Glutamatergic neuron (in vitro differentiated cells): Measurements from ENCODE around the gene MSANTD3. TPM values are rescaled to one million over a fixed set of nuclear protein-coding genes. Genes with fewer than 3 reads are reported as not detected.

Experiments used
- DNase-seq: peaks from one replicate; pipeline ENCODE4 v3.0.0; 2022
- H3K27ac Mint-ChIP-seq: one replicate; pipeline ENCODE4 v1.8.0; 2020; ENCODE audit warnings: mild to moderate bottlenecking, mixed read lengths, inconsistent platforms; ENCODE audit not compliant: unreplicated experiment
- H3K27me3 Mint-ChIP-seq: one replicate; pipeline ENCODE4 v1.8.0; 2020; ENCODE audit warnings: mild to moderate bottlenecking, moderate library complexity, mixed read lengths, inconsistent platforms; ENCODE audit not compliant: unreplicated experiment
- H3K36me3 Mint-ChIP-seq: one replicate; pipeline ENCODE4 v1.8.0; 2020; ENCODE audit warnings: mild to moderate bottlenecking, mixed read lengths, inconsistent platforms; ENCODE audit not compliant: unreplicated experiment
- H3K4me1 Mint-ChIP-seq: one replicate; pipeline ENCODE4 v1.8.0; 2020; ENCODE audit warnings: mild to moderate bottlenecking, low read depth, mixed read lengths, inconsistent platforms; ENCODE audit not compliant: unreplicated experiment
- H3K4me3 Mint-ChIP-seq: one replicate; pipeline ENCODE4 v1.8.0; 2020; ENCODE audit warnings: mild to moderate bottlenecking, mixed read lengths, inconsistent platforms; ENCODE audit not compliant: unreplicated experiment
- H3K9me3 Mint-ChIP-seq: one replicate; pipeline ENCODE4 v1.8.0; 2020; ENCODE audit warnings: mild to moderate bottlenecking, moderate library complexity, mixed read lengths, inconsistent platforms; ENCODE audit not compliant: unreplicated experiment
- total RNA-seq: library from RNA; stranded (reverse); fragmentation: NEBNext Ultra II Directional; extraction: Animal tissue kit (Norgen Biotek cat#: 25700); gene quantifications from one replicate; pipeline ENCODE4 v1.2.1, GENCODE V29; 2021; ENCODE audit not compliant: unreplicated experiment
- TF ChIP-seq, protein P1 (sequence below): fragments of 200-600 bp; sonication (generic); IDR thresholded peaks from one replicate; pipeline ENCODE4 v1.5.0; 2021; ENCODE audit not compliant: partially characterized antibody, unreplicated experiment

The MSANTD3 gene
- total RNA-seq, 1 donor from 2014 or later: 49.3 TPM

DNA sequence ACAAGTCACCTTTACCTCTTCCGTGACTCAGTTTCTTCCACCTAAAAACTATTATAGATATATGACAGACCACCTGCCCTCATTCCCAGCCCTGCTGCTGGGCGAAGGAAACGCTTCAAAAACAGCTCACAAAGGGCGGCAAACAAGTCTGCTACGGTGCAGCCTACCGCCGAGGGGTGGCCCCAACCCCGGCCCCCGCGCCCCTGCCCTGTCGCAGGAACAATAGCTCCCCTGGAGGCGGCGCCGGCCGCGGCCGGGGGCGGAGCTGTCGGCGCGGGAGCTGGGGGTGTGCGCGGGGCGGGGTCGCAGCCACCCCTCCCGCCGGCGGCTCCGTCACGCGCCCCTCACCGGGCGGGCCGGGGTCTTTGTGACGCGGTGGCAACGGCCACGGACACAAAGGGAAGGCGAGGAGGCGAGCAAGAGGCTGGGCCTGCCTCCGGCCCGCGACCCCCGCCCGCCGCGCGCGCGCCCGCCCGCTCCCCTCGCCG lies 45.9 kb downstream of the MSANTD3 start, which contains the start of gene TMEFF1:
TSS of gene TMEFF1 (plus strand) at position 362 of the 488 bp plus-strand sequence. CDS start 396 bp downstream, outside the sequence.
- Mint-ChIP-seq H3K36me3 (peaks cover 9% of the 10 kb centered on the region), H3K4me1 (peaks cover 21% of the 10 kb centered on the region), H3K27me3 (peaks cover 12% of the 10 kb centered on the region), H3K9me3 (peaks cover 17% of the 10 kb centered on the region), H3K4me3 (peak within 1 kb of the TSS; percentile 100), H3K27ac (peak within 1 kb of the TSS; percentile 99)
- TF ChIP-seq, protein P1, sequence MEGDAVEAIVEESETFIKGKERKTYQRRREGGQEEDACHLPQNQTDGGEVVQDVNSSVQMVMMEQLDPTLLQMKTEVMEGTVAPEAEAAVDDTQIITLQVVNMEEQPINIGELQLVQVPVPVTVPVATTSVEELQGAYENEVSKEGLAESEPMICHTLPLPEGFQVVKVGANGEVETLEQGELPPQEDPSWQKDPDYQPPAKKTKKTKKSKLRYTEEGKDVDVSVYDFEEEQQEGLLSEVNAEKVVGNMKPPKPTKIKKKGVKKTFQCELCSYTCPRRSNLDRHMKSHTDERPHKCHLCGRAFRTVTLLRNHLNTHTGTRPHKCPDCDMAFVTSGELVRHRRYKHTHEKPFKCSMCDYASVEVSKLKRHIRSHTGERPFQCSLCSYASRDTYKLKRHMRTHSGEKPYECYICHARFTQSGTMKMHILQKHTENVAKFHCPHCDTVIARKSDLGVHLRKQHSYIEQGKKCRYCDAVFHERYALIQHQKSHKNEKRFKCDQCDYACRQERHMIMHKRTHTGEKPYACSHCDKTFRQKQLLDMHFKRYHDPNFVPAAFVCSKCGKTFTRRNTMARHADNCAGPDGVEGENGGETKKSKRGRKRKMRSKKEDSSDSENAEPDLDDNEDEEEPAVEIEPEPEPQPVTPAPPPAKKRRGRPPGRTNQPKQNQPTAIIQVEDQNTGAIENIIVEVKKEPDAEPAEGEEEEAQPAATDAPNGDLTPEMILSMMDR: peak; percentile 25
- peak; percentile 92 for DNase-seq

DNA sequence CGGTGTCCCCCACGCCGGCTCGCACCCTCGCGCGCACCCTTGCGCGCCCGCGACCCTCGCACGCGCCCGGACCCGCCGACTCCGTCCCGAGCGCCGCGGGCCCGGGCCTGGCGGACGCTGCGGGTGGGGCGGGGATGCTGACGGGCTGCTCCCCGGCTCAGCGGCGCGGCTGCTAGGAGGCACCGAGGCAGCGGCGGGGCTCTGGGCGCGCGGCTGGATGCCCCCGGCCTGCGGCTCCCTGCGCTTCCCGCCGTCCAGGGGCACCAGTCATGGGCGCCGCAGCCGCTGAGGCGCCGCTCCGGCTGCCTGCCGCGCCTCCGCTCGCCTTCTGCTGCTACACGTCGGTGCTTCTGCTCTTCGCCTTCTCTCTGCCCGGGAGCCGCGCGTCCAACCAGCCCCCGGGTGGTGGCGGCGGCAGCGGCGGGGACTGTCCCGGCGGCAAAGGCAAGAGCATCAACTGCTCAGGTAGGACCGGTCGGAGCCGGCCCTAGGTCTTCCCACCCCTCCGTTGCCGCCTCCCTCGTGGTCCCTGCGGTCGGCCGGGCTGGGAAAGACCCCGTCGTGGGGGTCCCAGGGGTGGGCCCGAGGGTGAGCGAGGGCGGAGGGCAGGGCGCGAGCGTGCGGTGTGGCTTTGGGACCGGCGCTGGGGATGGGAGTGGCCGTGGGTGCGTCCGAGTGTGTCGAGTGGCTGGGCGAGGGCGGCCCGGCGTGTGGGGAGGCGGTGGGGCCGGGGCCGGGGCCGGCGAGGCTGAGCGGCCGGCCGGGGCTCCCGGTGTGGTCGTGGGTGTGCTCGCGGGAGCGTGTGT lies 46.5 kb downstream of the MSANTD3 start:
- DNase-seq: peak; percentile 70
- Mint-ChIP-seq H3K4me1 (peaks cover 20% of the 10 kb centered on the region), H3K9me3 (peaks cover 17% of the 10 kb centered on the region), H3K27me3 (peaks cover 13% of the 10 kb centered on the region), H3K36me3 (peaks cover 10% of the 10 kb centered on the region), H3K27ac (peak overlapping the region; percentile 99), H3K4me3 (peak overlapping the region; percentile 100)
- TF ChIP-seq, protein P1: no peak

DNA sequence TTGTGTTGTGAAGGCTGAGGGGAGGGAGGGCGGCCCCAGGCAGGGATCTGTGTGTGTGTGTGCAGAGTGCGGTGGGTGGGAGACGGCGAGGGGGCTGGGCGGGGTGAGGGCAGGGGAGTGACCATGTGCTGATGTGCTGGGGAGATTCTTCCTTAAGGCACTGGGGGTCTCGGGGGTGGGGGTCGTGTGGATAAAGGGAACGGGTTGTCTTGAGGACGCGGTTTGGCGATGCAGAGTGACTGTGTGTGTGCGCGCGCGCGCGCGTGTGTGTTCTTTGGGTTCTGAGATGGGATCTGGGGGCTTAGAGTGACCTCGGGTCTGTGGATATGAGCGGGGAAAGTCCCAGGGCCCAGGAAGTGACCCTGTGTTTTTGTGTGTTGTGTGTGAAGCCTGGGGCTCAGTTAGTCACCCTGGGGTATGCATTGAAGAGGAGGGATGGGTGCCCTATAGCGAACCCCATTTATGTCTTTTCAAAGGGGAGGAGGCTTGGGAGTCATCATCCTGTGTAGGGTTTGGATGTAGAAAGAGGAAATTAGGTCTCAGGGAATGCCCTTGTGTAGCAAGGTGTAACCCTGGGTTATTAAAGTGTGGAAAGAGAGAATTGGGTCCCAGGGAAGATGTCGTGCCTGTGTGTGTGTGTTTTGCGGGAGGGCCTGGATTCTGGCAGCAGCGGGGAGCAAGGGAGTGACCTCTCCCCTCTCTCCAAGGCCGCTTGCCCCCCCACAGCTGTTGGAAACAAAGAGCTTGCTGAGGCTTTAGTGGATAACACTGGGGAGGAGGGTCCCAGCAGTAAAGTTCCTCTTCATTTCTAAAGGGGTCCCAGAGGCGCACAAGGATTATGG lies 47.4 kb downstream of the MSANTD3 start:
- peak; percentile 59 for DNase-seq
- H3K27ac Mint-ChIP-seq: peak overlapping the region; percentile 99
- peaks cover 18% of the 10 kb centered on the region for H3K4me1 Mint-ChIP-seq
- H3K9me3 Mint-ChIP-seq: peaks cover 17% of the 10 kb centered on the region
- peaks cover 13% of the 10 kb centered on the region for H3K27me3 Mint-ChIP-seq
- H3K36me3 Mint-ChIP-seq: peaks cover 13% of the 10 kb centered on the region
- TF ChIP-seq, protein P1: no peak
- peak overlapping the region; percentile 100 for H3K4me3 Mint-ChIP-seq

DNA sequence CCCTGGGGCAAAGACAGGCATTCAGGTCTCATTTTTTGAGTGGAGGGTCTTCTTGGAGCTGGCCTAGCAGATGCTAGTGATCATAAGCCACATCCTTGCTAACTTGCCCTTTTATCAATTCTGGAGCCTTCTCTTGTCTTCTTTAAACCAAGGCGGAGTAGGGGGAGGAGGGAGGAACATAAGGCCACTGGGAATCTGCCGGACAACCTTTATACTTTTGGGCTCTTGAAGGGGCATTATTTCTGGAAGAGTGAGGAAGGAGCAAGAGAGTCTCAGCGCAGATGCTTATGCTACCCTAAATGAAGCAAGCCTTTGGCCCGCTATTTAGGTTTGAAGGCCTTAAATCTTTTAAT lies 48.0 kb downstream of the MSANTD3 start:
- Mint-ChIP-seq H3K4me1 (peaks cover 16% of the 10 kb centered on the region), H3K27me3 (peaks cover 13% of the 10 kb centered on the region), H3K36me3 (peaks cover 13% of the 10 kb centered on the region), H3K4me3 (peak overlapping the region; percentile 100), H3K27ac (peak overlapping the region; percentile 99), H3K9me3 (peaks cover 17% of the 10 kb centered on the region)
- TF ChIP-seq, protein P1: no peak
- DNase-seq: no peak
